D721Med (cell line): ENCODE results near the gene CPN2.

ENCODE experiments used
- DNase-seq: peaks from one replicate; pipeline ENCODE4 v3.0.0; 2011; ENCODE audit warnings: low spot score; ENCODE audit not compliant: insufficient read length
- FAIRE-seq: peaks from 2 replicates; lab custom pipeline; 2011; peaks lifted over from hg19 to GRCh38; lab: Jason Lieb, UNC
- TF ChIP-seq, protein P1 (sequence below): IDR thresholded peaks from 2 replicates; pipeline ENCODE4 v1.5.1; 2012; ENCODE audit warnings: mild to moderate bottlenecking, control low read depth; ENCODE audit not compliant: insufficient read depth; ENCODE audit errors: missing control alignments

CPN2 gene

DNA sequence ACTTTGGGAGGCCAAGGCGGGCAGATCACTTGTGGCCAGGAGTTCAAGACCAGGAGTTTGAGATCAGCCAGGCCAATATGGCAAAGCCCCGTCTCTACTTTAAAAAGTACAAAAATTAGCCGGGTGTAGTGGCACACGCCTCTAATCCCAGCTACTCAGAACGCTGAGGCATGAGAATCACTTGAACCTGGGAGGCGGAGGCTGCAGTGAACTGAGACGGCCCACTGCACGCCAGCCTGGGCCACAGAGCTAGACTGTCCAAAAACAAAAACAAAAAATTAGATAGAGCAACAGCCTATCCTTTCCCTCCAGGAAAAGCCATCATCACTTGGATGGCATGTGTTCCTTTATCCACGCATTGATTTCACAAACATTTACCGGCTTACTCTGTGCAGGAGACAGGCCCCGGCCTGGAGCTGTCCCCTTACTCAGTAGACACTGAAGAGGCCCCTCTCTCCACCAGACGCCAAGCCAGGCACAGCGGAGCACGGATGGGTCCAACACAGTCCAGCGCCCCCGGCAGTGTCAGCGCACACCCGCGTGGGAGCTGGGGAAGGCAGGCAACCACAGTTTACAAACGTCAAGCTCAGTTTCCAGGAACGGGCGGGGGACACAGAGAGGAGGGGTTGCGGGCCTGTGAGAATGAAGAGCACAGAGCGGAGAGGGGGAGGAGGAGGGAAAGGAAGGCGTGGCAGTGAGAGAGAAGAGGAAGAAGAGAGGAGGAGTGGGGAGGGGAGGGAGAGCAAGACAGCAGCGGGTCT lies 44.8 kb upstream of the CPN2 start:
- DNase-seq (no peak), FAIRE-seq (no peak)
- TF ChIP-seq, protein P1, sequence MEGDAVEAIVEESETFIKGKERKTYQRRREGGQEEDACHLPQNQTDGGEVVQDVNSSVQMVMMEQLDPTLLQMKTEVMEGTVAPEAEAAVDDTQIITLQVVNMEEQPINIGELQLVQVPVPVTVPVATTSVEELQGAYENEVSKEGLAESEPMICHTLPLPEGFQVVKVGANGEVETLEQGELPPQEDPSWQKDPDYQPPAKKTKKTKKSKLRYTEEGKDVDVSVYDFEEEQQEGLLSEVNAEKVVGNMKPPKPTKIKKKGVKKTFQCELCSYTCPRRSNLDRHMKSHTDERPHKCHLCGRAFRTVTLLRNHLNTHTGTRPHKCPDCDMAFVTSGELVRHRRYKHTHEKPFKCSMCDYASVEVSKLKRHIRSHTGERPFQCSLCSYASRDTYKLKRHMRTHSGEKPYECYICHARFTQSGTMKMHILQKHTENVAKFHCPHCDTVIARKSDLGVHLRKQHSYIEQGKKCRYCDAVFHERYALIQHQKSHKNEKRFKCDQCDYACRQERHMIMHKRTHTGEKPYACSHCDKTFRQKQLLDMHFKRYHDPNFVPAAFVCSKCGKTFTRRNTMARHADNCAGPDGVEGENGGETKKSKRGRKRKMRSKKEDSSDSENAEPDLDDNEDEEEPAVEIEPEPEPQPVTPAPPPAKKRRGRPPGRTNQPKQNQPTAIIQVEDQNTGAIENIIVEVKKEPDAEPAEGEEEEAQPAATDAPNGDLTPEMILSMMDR: no peak

DNA sequence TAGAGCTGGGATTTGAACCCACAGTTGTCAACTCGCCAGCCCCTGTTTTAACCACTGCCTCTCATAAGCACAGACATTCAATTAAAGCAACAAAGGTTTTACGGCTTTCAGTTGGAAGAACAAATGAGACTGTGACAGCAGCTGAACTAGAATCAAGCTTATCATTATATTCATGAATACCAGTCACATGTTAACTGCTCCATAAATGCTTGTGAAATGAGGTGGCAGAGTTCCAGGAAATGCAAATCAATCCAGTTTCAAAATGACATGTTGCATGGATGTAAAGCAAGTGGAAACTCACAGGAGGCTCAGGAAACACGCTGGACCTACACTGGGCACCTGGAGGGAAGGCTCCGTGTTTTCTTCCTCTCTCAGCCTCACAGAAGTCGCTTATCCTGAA lies 44.1 kb upstream of the CPN2 start:
- no peak for FAIRE-seq
- TF ChIP-seq, protein P1: no peak
- DNase-seq: no peak

DNA sequence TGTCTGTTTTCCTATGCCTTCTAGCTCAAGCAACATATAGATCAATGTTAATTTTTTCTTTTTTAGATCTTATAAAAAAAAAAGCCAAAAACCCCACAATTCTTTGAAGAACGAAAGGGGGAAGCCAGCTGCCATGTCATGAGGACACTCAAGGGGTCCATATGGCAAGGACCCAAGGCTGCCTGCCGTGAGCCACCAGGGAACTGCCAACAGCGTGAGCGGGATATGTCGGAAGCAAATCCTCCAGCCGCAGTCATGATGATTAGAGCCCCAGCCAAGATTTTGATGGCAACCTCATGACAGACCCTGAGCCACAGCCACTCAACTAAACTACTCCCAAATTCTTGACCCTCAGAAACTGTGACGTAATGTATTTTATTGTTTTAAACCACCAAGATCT lies 41.4 kb upstream of the CPN2 start:
- TF ChIP-seq, protein P1: no peak
- FAIRE-seq (no peak), DNase-seq (no peak)

DNA sequence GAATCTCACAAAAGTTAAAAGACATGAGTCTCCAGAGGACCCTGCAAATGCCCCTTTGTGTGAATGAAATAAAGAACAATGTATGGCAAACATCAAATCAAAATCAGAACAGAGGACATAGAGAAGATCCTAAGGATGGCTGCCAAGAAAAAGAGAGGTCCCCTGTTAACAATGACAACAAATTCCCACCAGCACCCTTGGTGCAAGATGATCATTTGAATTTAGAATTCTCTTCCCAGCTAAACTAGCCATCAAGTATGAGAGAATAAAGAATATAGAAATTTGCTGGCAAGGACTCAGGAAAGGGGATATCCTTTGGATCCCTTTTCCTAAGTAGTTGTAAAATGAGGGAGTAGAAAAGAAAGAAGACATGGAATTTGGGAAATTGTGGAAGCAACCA lies 39.7 kb upstream of the CPN2 start:
- TF ChIP-seq, protein P1: no peak
- DNase-seq: no peak
- FAIRE-seq: no peak

DNA sequence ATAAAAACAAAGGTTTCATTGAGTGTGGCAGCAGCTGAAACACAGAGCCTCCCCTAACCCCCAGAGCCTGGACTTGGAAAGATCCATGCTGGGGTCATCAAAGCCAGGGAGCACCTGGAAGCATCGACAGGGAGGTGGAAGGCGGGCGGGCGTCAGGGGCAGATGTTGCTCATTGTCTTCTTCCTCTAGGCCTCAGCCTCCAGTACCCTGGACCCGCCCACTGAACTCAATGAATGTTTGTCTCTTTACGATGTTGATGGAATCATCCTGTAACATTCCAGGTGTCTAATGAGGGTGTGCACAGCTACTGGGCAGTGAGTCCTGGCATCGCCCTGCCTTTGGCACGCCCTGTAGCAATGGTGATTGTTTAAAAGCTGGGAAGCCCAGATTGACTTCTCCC lies 38.1 kb upstream of the CPN2 start:
- FAIRE-seq (no peak), DNase-seq (no peak)
- TF ChIP-seq, protein P1: no peak

DNA sequence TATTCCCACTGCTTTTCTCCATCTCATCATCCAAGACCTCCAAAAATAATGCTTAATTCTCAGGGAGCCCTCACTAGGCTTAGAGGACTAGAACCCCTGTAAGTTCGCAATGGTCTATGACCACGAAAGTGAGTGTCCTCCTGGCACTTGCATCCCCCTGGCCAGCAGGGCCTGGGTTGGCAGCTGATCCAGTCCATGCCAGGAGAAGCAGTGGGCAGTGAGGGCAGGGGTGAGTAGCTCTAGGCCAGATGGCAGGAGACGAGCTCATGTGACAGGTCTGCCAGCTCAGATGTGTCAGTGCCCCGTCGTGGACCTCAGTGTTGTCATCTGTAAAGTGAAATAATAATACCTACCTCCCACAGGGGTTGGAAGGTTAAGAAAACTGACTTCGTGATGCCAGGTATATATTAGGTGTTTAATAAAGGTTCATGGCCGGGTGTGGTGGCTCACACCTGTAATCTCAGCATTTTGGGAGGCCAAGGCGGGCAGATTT lies 36.8 kb upstream of the CPN2 start:
- TF ChIP-seq, protein P1: no peak
- no peak for FAIRE-seq
- no peak for DNase-seq

DNA sequence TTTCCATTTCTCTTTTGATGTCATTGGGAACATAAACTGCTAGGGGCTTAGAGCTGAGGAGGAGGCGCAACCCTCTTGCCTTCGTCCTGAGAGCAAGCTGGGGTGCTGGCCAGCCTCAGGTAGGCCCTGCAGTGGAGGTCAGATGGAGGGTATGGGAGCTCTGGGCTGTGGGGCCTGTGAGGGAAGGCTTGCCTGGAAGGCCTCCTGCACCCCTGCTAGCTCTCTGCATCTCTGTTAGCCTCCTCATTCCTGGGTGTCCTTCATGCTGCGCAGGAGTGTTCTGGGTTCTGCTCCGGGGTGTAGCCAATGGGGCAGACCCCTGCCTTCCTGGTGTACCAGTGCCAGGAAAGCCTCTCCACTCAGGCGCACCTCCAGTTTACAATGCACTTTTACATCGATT lies 36.1 kb upstream of the CPN2 start:
- TF ChIP-seq, protein P1: no peak
- no peak for DNase-seq
- FAIRE-seq: no peak
